ACHN (cell line): ENCODE results near the gene NFS1.
"Not testable (repeated sequence)": the region's sequence is repeated elsewhere in the genome, so short reads cannot be mapped to it uniquely, and the experiment has no call there.

Experiments used
- DNase-seq: peaks from one replicate; pipeline ENCODE4 v3.0.0-alpha.2; 2015
- in situ Hi-C: cut with HindIII; loops from 2 replicates; pipeline ENCODE4 v1.10.0; 2017; ENCODE audit warnings: low sequenced_read_pairs, low pct_ligation_motif_present, low pct_unique_long_range_greater_than_20kb

The NFS1 gene

GRCh38 chr20:35699127-35699956, at the start of gene NFS1, which contains the start of gene ROMO1:
TSS of gene NFS1 (minus strand) at chr20:35699352. CDS start at chr20:35699288, 64 bp downstream.
TSS of gene ROMO1 (plus strand) at chr20:35699405. CDS start at chr20:35699633, 228 bp downstream.
- in situ Hi-C loops: no loop called here
- peak; percentile 83 for DNase-seq

- DNase-seq, in situ Hi-C loops: not testable (repeated sequence)
Observed at GRCh38 chr20:35744492-35744841, 45.3 kb upstream of the NFS1 start.

- no peak for DNase-seq
- in situ Hi-C loops: no loop called here
Observed at GRCh38 chr20:35743693-35744491, 44.7 kb upstream of the NFS1 start.

GRCh38 chr20:35742741-35743523, 43.8 kb upstream of the NFS1 start:
- in situ Hi-C loops: no loop called here
- peak; percentile 29 for DNase-seq

- in situ Hi-C loops: no loop called here
- peak; percentile 99 for DNase-seq
Observed at GRCh38 chr20:35741892-35742740, 43.0 kb upstream of the NFS1 start, which contains the start of gene RBM39. TSS of gene RBM39 (minus strand) at chr20:35742260. CDS start at chr20:35740874, 1,386 bp downstream.

- in situ Hi-C loops: no loop called here
- peak; percentile 43 for DNase-seq
Observed at GRCh38 chr20:35739294-35740163, 40.4 kb upstream of the NFS1 start.

GRCh38 chr20:35738410-35739179, 39.4 kb upstream of the NFS1 start:
- DNase-seq: no peak
- in situ Hi-C loops: no loop called here

GRCh38 chr20:35737865-35738333, 38.7 kb upstream of the NFS1 start:
- no peak for DNase-seq
- in situ Hi-C loops: no loop called here

GRCh38 chr20:35735826-35736470, 36.8 kb upstream of the NFS1 start:
- no peak for DNase-seq
- in situ Hi-C loops: no loop called here

- DNase-seq: no peak
Observed at GRCh38 chr20:35734777-35735649, 35.9 kb upstream of the NFS1 start.

GRCh38 chr20:35734374-35734773, 35.2 kb upstream of the NFS1 start:
- in situ Hi-C loops: no loop called here
- no peak for DNase-seq

More at GRCh38 chr20:35734777-35735649, 35.9 kb upstream of the NFS1 start:
- in situ Hi-C loops: no loop called here

GRCh38 chr20:35732644-35732982, 33.5 kb upstream of the NFS1 start:
- in situ Hi-C loops: no loop called here
- DNase-seq: no peak

GRCh38 chr20:35731862-35732643, 32.9 kb upstream of the NFS1 start:
- in situ Hi-C loops: no loop called here
- DNase-seq: no peak

- no peak for DNase-seq
- in situ Hi-C loops: no loop called here
Observed at GRCh38 chr20:35731469-35731788, 32.3 kb upstream of the NFS1 start.
